ENCODE data around the gene KRTAP16-1. TPM values are rescaled to one million over a fixed set of nuclear protein-coding genes. Genes with fewer than 3 reads are reported as not detected.

KRTAP16-1 gene
- total RNA-seq, 1 experiment from 2014 or later, result not detected

DNA sequence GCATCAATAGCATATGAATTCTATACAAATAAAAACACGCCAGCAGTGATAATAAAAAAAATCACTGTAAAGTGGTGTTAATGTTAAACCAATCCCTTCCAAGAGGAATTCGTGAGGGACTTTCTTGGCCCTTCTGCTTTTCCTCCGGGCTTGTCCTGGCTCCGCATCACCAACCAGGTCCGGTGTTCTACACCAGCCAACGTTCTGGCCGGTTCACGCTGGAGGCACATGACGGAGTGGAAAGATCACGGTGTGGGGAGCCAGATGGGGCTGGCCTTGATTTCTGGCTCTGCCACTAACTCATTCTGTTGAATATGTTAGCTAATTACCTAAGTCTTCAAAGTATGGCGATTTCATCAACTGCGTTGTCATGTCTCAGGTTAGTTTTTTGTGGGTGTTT is 5.0 kb downstream of the KRTAP16-1 start:
- no peak overlapping the region for H3K4me3 ChIP-seq (ENCODE audit: low read depth, low read length, poor library complexity, severe bottlenecking)
- ChIA-PET POLR2A (ENCODE audit: low non-redundant PET) (no interaction called here), CTCF (no interaction called here)
- H3K27me3 ChIP-seq (replicated peaks; ENCODE audit: insufficient read depth, low read depth, low read length, poor library complexity), result no peaks in the 10 kb centered on the region
- H3K4me1 ChIP-seq (ENCODE audit: insufficient read depth, low read length, poor library complexity, severe bottlenecking), result no peaks in the 10 kb centered on the region
- TF ChIP-seq, protein P1, sequence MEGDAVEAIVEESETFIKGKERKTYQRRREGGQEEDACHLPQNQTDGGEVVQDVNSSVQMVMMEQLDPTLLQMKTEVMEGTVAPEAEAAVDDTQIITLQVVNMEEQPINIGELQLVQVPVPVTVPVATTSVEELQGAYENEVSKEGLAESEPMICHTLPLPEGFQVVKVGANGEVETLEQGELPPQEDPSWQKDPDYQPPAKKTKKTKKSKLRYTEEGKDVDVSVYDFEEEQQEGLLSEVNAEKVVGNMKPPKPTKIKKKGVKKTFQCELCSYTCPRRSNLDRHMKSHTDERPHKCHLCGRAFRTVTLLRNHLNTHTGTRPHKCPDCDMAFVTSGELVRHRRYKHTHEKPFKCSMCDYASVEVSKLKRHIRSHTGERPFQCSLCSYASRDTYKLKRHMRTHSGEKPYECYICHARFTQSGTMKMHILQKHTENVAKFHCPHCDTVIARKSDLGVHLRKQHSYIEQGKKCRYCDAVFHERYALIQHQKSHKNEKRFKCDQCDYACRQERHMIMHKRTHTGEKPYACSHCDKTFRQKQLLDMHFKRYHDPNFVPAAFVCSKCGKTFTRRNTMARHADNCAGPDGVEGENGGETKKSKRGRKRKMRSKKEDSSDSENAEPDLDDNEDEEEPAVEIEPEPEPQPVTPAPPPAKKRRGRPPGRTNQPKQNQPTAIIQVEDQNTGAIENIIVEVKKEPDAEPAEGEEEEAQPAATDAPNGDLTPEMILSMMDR (conservative IDR thresholded peaks at IDR 0.05; ENCODE audit: low read depth, low read length), result no peak
- no peak for TF ChIP-seq EZH2 (IDR thresholded peaks at IDR 0.05; ENCODE audit: borderline replicate concordance, low read depth, low read length, poor library complexity, severe bottlenecking)
- H3K36me3 ChIP-seq (ENCODE audit: insufficient read depth, low read length, poor library complexity, severe bottlenecking), result no peaks in the 10 kb centered on the region
- intact Hi-C loops (cut with micrococcal nuclease; ENCODE audit: unreplicated experiment), result no loop called here
- H3K27ac ChIP-seq (ENCODE audit: low read depth, low read length, poor library complexity, severe bottlenecking), result no peak overlapping the region
- DNase-seq (ENCODE audit: low spot score), result no peak
- H3K9me3 ChIP-seq (ENCODE audit: low read depth, low read length, poor library complexity, severe bottlenecking), result no peaks in the 10 kb centered on the region
- no TSS peak for BruUV-seq (replicated peaks)

DNA sequence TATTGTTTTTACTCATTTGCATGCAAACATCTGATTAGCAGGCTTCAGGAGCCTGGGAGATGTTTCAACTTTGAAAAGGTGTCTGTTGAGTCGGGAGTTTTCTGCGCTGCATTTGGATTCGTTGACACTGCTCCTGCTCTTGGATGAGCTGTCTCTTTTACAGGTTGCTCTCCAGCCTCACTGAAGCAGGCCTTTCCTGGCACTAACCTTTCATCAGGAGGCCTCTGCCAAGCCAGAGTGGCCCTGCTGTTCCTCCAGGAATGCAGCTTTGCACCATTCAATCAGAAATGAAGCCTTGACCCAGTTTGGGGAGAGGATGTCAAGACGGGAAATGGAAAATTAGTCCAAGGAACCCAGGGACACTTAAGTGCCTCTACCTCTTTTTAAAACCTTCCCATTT is 6.1 kb downstream of the KRTAP16-1 start:
- no peak for TF ChIP-seq EZH2 (IDR thresholded peaks at IDR 0.05; ENCODE audit: borderline replicate concordance, low read depth, low read length, poor library complexity, severe bottlenecking)
- TF ChIP-seq, protein P1 (conservative IDR thresholded peaks at IDR 0.05; ENCODE audit: low read depth, low read length), result no peak
- BruUV-seq (replicated peaks), result no TSS peak
- Histone ChIP-seq H3K9me3 (ENCODE audit: low read depth, low read length, poor library complexity, severe bottlenecking) (no peaks in the 10 kb centered on the region), H3K4me1 (ENCODE audit: insufficient read depth, low read length, poor library complexity, severe bottlenecking) (no peaks in the 10 kb centered on the region), H3K4me3 (ENCODE audit: low read depth, low read length, poor library complexity, severe bottlenecking) (no peak overlapping the region), H3K27me3 (replicated peaks; ENCODE audit: insufficient read depth, low read depth, low read length, poor library complexity) (no peaks in the 10 kb centered on the region), H3K27ac (ENCODE audit: low read depth, low read length, poor library complexity, severe bottlenecking) (no peak overlapping the region), H3K36me3 (ENCODE audit: insufficient read depth, low read length, poor library complexity, severe bottlenecking) (no peaks in the 10 kb centered on the region)
- ChIA-PET CTCF (no interaction called here), POLR2A (ENCODE audit: low non-redundant PET) (no interaction called here)
- DNase-seq (ENCODE audit: low spot score), result no peak
- intact Hi-C loops (cut with micrococcal nuclease; ENCODE audit: unreplicated experiment), result no loop called here

DNA sequence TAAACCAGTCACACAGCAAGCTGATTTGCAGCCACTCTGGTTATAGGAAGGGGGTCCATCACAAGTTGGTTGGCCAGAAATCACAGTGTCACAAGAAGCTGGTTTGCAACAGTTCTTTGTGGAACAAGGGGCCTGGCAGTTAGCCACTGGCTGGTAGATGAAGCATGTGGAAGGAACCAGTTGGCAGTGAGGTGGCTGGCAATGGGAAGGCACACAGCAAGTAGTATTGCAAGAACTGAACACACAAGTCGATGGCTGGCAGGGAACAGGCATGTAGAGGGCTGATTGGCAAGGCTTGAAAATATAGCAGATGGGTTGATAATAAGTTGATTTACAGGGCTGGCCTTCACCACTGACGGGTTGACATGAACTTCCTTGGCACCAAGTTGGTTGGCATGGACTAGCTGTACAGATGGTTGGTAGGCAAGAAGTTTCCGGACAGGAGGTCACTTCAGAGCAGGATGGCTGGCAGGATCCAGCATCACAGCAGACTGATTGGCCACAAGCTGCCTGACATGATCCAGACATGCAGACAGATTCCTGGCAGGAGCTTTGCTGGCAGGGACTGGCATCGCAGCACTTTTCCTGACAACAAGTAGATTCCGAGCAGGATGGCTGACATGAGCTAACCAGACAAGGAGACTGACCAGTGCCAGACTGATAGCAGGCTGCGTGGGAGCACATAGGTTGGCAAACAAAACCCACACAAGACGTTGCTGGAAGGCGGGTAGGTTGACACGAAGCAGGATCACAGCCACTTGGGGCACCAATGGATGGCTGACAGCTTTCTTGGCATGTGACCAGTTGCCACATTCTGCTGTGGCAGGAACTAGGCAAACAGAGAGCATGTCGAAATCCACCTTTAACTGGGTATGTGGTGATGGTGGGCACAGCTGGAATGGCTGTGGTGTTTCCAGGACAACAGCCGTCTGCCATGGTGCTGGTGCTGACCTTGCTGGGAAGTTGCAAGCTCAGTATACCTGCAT is 6.9 kb downstream of the KRTAP16-1 start, which contains the start of gene KRTAP29-1:
Gene KRTAP29-1 (minus strand): TSS at position 936 of the 986 bp plus-strand sequence. CDS start 0 bp downstream, at position 936.
- H3K4me1 ChIP-seq (ENCODE audit: insufficient read depth, low read length, poor library complexity, severe bottlenecking), result no peaks in the 10 kb centered on the region
- ChIA-PET CTCF (no interaction called here), POLR2A (ENCODE audit: low non-redundant PET) (no interaction called here)
- no peak within 1 kb of the TSS for H3K4me3 ChIP-seq (ENCODE audit: low read depth, low read length, poor library complexity, severe bottlenecking)
- intact Hi-C loops (cut with micrococcal nuclease; ENCODE audit: unreplicated experiment), result no loop called here
- no peaks in the 10 kb centered on the region for H3K9me3 ChIP-seq (ENCODE audit: low read depth, low read length, poor library complexity, severe bottlenecking)
- BruUV-seq (replicated peaks), result no TSS peak
- H3K27me3 ChIP-seq (replicated peaks; ENCODE audit: insufficient read depth, low read depth, low read length, poor library complexity), result no peaks in the 10 kb centered on the region
- DNase-seq (ENCODE audit: low spot score), result no peak
- H3K36me3 ChIP-seq (ENCODE audit: insufficient read depth, low read length, poor library complexity, severe bottlenecking), result no peaks in the 10 kb centered on the region
- H3K27ac ChIP-seq (ENCODE audit: low read depth, low read length, poor library complexity, severe bottlenecking), result no peak within 1 kb of the TSS
- TF ChIP-seq EZH2 (IDR thresholded peaks at IDR 0.05; ENCODE audit: borderline replicate concordance, low read depth, low read length, poor library complexity, severe bottlenecking), result no peak
- TF ChIP-seq, protein P1 (conservative IDR thresholded peaks at IDR 0.05; ENCODE audit: low read depth, low read length), result no peak
